SK-N-SH (cell line): ENCODE data around the gene RAP1B. TPM values are rescaled to one million over a fixed set of nuclear protein-coding genes. Genes with fewer than 3 reads are reported as not detected.
"Not testable (repeated sequence)": the region's sequence is repeated elsewhere in the genome, so short reads cannot be mapped to it uniquely, and the experiment has no call there.

Experiments
- CTCF ChIA-PET: fragments of 300-600, 350-600 bp; formaldehyde crosslinking; extraction: SDS; loops from one replicate; lab custom pipeline; 2021; lab: Yijun Ruan, JAX
- POLR2A ChIA-PET: fragments of 350-600 bp; sonication (Branson Sonifier 250); formaldehyde crosslinking; extraction: SDS; loops from one replicate; lab custom pipeline; 2020; ENCODE audit warnings: antibody characterized with exemption, inconsistent platforms; lab: Yijun Ruan, JAX
- DNase-seq: peaks from one replicate; pipeline ENCODE4 v3.0.0; 2012
- H2AFZ ChIP-seq: fragments of 200-600 bp; sonication (generic); 2 replicates; pipeline ENCODE4 v1.8.1; 2016; ENCODE audit warnings: antibody characterized with exemption, mild to moderate bottlenecking, low read depth
- H3F3A ChIP-seq: fragments of 200-600 bp; sonication (generic); replicated peaks from 2 replicates; pipeline ENCODE3; 2016; ENCODE audit warnings: antibody characterized with exemption, mild to moderate bottlenecking; ENCODE audit not compliant: insufficient read depth
- H3K27ac ChIP-seq, 2 experiments: fragments of 200-500 bp in 1 of 2; fragments of 200-600 bp in 1 of 2; sonication (Bioruptor generic) in 1 of 2; sonication (generic), shearing (Covaris generic) in 1 of 2; 2 replicates each; pipeline versions ENCODE4 v1.5.1 to v1.6.1; 2014 to 2016; ENCODE audit warnings: low read depth in 2 of 2, inconsistent platforms in 1 of 2, low read length in 1 of 2, mild to moderate bottlenecking in 1 of 2, mixed read lengths in 1 of 2
- H3K27me3 ChIP-seq: fragments of 200-600 bp; sonication (generic), shearing (Covaris generic); 2 replicates; pipeline ENCODE4 v1.6.1; 2016; ENCODE audit warnings: mixed run types; ENCODE audit not compliant: insufficient read depth
- H3K36me3 ChIP-seq, 2 experiments: fragments of 200-500 bp in 1 of 2; fragments of 200-600 bp in 1 of 2; sonication (Bioruptor generic) in 1 of 2; sonication (generic) in 1 of 2; replicated peaks in 1 of 2; 2 replicates each; pipeline versions ENCODE3 to v1.5.1; 2014 to 2016; ENCODE audit warnings: low read length in 1 of 2, mild to moderate bottlenecking in 1 of 2; ENCODE audit not compliant: insufficient read depth in 2 of 2, control insufficient read depth in 1 of 2
- H3K4me1 ChIP-seq, 2 experiments: fragments of 200-500 bp in 1 of 2; fragments of 200-600 bp in 1 of 2; sonication (Bioruptor generic) in 1 of 2; sonication (generic), shearing (Covaris generic) in 1 of 2; 2 replicates each; pipeline versions ENCODE4 v1.5.1 to v1.6.1; 2014 to 2016; ENCODE audit warnings: low read depth in 1 of 2, low read length in 1 of 2, mixed run types in 1 of 2; ENCODE audit not compliant: insufficient read depth in 2 of 2, control insufficient read depth in 1 of 2
- H3K4me2 ChIP-seq: fragments of 200-600 bp; sonication (generic), shearing (Covaris generic); 2 replicates; pipeline ENCODE4 v1.6.1; 2017; ENCODE audit warnings: mixed run types
- H3K4me3 ChIP-seq, 2 experiments: fragments of 200-500 bp in 1 of 2; fragments of 200-600 bp in 1 of 2; sonication (Bioruptor generic) in 1 of 2; sonication (generic), shearing (Covaris generic) in 1 of 2; 2 replicates each; pipeline versions ENCODE4 v1.5.1 to v1.8.1; 2014 to 2016; ENCODE audit warnings: low read depth in 2 of 2, inconsistent platforms in 1 of 2, low read length in 1 of 2, mild to moderate bottlenecking in 1 of 2, mixed read lengths in 1 of 2, moderate library complexity in 1 of 2
- H3K79me2 ChIP-seq: fragments of 200-600 bp; sonication (generic); 2 replicates; pipeline ENCODE4 v1.8.1; 2017; ENCODE audit warnings: mild to moderate bottlenecking; ENCODE audit not compliant: insufficient read depth
- H3K9ac ChIP-seq: fragments of 200-600 bp; sonication (generic); 2 replicates; pipeline ENCODE4 v1.6.1; 2017; ENCODE audit warnings: mixed run types
- H3K9me2 ChIP-seq: fragments of 200-600 bp; sonication (generic); 2 replicates; pipeline ENCODE4 v1.6.1; 2017; ENCODE audit warnings: mixed run types
- H3K9me3 ChIP-seq: fragments of 200-600 bp; sonication (generic); 2 replicates; pipeline ENCODE4 v1.6.1; 2017; ENCODE audit warnings: mixed run types, mild to moderate bottlenecking, moderate library complexity
- H4K20me1 ChIP-seq: fragments of 200-600 bp; sonication (generic); 2 replicates; pipeline ENCODE4 v1.6.1; 2017; ENCODE audit warnings: mild to moderate bottlenecking, mixed run types; ENCODE audit not compliant: insufficient read depth
- CHD2 ChIP-seq: fragments of 150-350 bp; IDR thresholded peaks from 2 replicates; pipeline ENCODE4 v1.6.1; 2018; ENCODE audit warnings: low read length; ENCODE audit not compliant: partially characterized antibody
- CTCF ChIP-seq: fragments of 200-600 bp; sonication (generic); IDR thresholded peaks from 2 replicates; pipeline ENCODE4 v1.6.1; 2017; ENCODE audit warnings: antibody characterized with exemption, mild to moderate bottlenecking, moderate library complexity
- GATA2 ChIP-seq: sonication (generic); formaldehyde crosslinking; IDR thresholded peaks from 2 replicates; pipeline ENCODE4 v1.5.0; 2020; ENCODE audit warnings: mild to moderate bottlenecking, missing genetic modification reagents
- IRF3 ChIP-seq: fragments of 150-350 bp; IDR thresholded peaks from 2 replicates; pipeline ENCODE4 v1.6.1; 2016; ENCODE audit warnings: mild to moderate bottlenecking, low read depth, low read length
- NRF1 ChIP-seq: IDR thresholded peaks from 2 replicates; pipeline ENCODE4 v1.6.1; 2012; ENCODE audit warnings: low read depth, mild to moderate bottlenecking, low read length
- PBX3 ChIP-seq: IDR thresholded peaks from 2 replicates; pipeline ENCODE4; 2012
- RAD21 ChIP-seq: IDR thresholded peaks from 2 replicates; pipeline ENCODE4 v1.6.1; 2012; ENCODE audit warnings: mild to moderate bottlenecking, low read length
- RCOR1 ChIP-seq: fragments of 150-350 bp; IDR thresholded peaks from 2 replicates; pipeline ENCODE4 v1.6.1; 2017; ENCODE audit warnings: antibody characterized with exemption, low read length
- SIN3A ChIP-seq: IDR thresholded peaks from 2 replicates; pipeline ENCODE4 v1.6.1; 2012; ENCODE audit warnings: low read depth, mild to moderate bottlenecking, low read length, moderate library complexity, borderline replicate concordance
- WGBS: methylation state at CpG from one replicate; pipeline ENCODE4 v1.1.6; 2017; ENCODE audit warnings: low lambda C conversion rate; 5-methylcytosine and 5-hydroxymethylcytosine counted together
- polyA plus RNA-seq, 3 experiments: library from polyadenylated mRNA; depleted of rRNA; stranded (reverse); fragments of >200 nt; gene quantifications; 2 replicates each; pipeline ENCODE4 v1.2.3, GENCODE V29; 2012

The RAP1B gene
- polyA plus RNA-seq, 1 of the 3 experiments (the other 2 are of a cell fraction): 128 TPM

DNA sequence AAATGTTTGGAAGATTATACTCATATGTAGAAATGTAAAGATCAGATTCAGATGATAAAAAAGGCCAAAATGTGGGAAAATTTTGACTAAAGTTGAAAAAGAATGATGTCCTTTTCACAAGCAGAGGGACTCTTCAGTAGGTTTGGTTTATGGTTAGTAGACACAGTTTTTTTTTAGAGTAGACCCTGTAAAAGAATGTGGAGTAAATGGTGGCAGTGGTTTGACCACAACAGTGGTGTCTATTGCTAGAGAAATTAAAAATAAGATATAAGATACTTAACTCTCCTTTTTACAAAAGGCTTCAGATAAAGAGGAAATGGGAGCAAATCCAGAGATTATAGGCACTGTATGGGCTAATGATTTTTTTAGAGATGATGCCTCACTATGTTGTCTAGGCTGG, 21.8 kb downstream of the RAP1B start (continued):
- no peak for TF ChIP-seq CTCF
- no peak for TF ChIP-seq PBX3

- POLR2A ChIA-PET: no interaction called here
- CTCF ChIA-PET: no interaction called here
- 99% methylated on average over 9 of the region's 9 CpGs for WGBS
These were observed 23.2 kb downstream of the RAP1B start for GRCh38 chr12:68633614-68634558.

DNA sequence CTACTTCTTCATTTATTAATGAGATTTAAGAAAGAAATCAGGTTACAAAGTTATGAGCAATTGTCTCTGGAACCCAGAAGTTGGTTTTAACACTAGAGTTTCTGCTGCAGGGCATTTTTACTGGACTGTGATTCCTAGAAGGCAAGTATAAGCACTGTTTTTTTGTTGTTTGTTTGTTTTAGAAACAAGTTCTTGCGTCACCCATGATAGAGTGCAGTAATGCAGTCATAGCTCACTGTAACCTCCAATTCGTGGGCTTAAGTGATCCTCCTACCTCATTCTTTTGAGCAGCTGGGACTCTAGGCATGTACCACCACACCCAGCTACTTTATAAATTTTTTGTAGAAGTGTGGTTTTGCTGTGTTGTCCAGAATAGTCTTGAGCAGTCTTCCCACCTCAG, 25.6 kb downstream of the RAP1B start:
- Histone ChIP-seq H4K20me1 (peaks cover 99% of the 10 kb centered on the region), H3K36me3 (peaks cover 0 to 40% of the 10 kb centered on the region in 2 experiments), H3K4me2 (no peak overlapping the region), H3K9ac (no peak overlapping the region), H3F3A (peaks cover 22% of the 10 kb centered on the region), H3K9me3 (no peaks in the 10 kb centered on the region), H3K9me2 (no peaks in the 10 kb centered on the region), H3K27me3 (no peaks in the 10 kb centered on the region), H3K27ac (no peak overlapping the region), H3K4me3 (no peak overlapping the region), H3K4me1 (peaks cover 0 to 33% of the 10 kb centered on the region in 2 experiments; a peak in 1 of 4 replicates), H2AFZ (no peak overlapping the region)
- ChIA-PET POLR2A (no interaction called here), CTCF (no interaction called here)
- WGBS: 84% methylated on average over 2 of the region's 2 CpGs
- no peak for DNase-seq
- TF ChIP-seq GATA2 (no peak), PBX3 (no peak)
- TF ChIP-seq, all 33 proteins: peak for 0
- H3K79me2 ChIP-seq: peaks cover 100% of the 10 kb centered on the region

More at GRCh38 chr12:68633614-68634558, 23.2 kb downstream of the RAP1B start:
- Histone ChIP-seq H3K4me3 (no peak overlapping the region), H3K27ac (no peak overlapping the region), H3K9me2 (no peaks in the 10 kb centered on the region), H3K4me2 (no peak overlapping the region), H3F3A (peaks cover 37% of the 10 kb centered on the region), H2AFZ (no peak overlapping the region), H4K20me1 (peaks cover 99% of the 10 kb centered on the region), H3K4me1 (peaks cover 0 to 25% of the 10 kb centered on the region in 2 experiments; a peak in 1 of 4 replicates), H3K79me2 (peaks cover 100% of the 10 kb centered on the region), H3K36me3 (peaks cover 0 to 36% of the 10 kb centered on the region in 2 experiments), H3K9me3 (no peaks in the 10 kb centered on the region), H3K9ac (no peak overlapping the region), H3K27me3 (no peaks in the 10 kb centered on the region)
- DNase-seq: no peak
- no peak for TF ChIP-seq RCOR1
- TF ChIP-seq IRF3: no peak
- TF ChIP-seq SIN3A: no peak
- no peak for TF ChIP-seq CHD2
- no peak for TF ChIP-seq RAD21
- no peak for TF ChIP-seq GATA2
- no peak for TF ChIP-seq NRF1

GRCh38 chr12:68637439-68637838, 26.7 kb downstream of the RAP1B start:
- peaks cover 100% of the 10 kb centered on the region for H3K79me2 ChIP-seq
- WGBS: 94% methylated on average over 3 of the region's 3 CpGs
- H3K27me3 ChIP-seq, DNase-seq, POLR2A ChIA-PET, H3K9ac ChIP-seq, CTCF ChIA-PET, H3K9me3 ChIP-seq, H3K9me2 ChIP-seq, H3K4me2 ChIP-seq, H3K4me3 ChIP-seq, H2AFZ ChIP-seq: not testable (repeated sequence)
- peaks cover 99% of the 10 kb centered on the region for H4K20me1 ChIP-seq
- H3K4me1 ChIP-seq: peaks cover 0 to 24% of the 10 kb centered on the region in 2 experiments; a peak in 2 of 4 replicates
- peaks cover 0 to 30% of the 10 kb centered on the region in 2 experiments for H3K36me3 ChIP-seq
- peaks cover 13% of the 10 kb centered on the region for H3F3A ChIP-seq
- peak overlapping the region in 1 of 2 experiments; percentile 5; a peak in 1 of 4 replicates for H3K27ac ChIP-seq
